HG02973 (cell line): ENCODE data around the gene CACHD1.
"Not testable (repeated sequence)": the region's sequence is repeated elsewhere in the genome, so short reads cannot be mapped to it uniquely, and the experiment has no call there.

ENCODE experiments used
- ATAC-seq: cut with Tn5 transposase; IDR thresholded peaks from one replicate; pipeline ENCODE4 v1.9.1; 2021; ENCODE audit warnings: moderate library complexity; ENCODE audit not compliant: unreplicated experiment

CACHD1 gene

DNA sequence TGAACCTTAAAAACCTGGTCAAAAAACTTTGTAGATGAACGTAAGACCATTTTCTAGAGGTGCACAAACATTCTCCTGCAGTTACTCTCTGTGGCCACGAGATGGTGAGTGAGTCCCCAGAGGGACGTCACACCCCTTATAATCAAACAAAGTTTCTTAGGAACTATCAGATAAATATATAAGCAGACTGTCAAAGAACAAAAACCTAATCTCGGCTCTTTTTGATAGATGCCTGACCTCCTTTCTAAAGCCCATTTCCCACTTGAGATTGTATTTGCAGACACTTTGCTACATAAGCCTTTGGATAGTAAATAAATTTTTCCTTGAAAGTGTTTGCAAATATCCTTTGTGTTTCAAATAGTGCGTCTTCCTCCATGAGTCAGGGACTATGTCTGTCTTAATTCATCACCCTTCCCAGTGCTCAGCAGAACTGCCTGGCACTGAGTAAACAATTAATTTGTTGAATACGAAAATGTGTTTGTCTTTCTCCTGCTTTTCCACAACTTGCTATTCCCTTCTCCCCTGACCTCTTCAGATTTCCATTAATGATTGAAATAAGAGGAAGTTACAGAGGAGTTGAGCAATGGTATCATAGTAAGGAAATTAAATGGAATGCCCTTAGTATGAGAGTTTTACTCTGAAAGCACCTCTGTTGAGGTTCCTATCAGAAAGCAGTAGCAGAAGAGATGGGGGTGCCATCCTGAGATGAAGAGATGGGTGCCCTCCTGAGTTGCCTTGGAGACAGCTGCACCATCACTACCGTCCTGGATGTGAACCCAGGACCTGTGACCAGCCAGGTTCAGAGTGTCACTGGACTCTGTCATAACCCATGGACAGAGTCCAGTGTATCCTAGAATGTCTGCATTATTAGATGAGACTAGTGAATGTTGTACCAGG is 217.1 kb downstream of the CACHD1 start:
- ATAC-seq, result peak; percentile 91

DNA sequence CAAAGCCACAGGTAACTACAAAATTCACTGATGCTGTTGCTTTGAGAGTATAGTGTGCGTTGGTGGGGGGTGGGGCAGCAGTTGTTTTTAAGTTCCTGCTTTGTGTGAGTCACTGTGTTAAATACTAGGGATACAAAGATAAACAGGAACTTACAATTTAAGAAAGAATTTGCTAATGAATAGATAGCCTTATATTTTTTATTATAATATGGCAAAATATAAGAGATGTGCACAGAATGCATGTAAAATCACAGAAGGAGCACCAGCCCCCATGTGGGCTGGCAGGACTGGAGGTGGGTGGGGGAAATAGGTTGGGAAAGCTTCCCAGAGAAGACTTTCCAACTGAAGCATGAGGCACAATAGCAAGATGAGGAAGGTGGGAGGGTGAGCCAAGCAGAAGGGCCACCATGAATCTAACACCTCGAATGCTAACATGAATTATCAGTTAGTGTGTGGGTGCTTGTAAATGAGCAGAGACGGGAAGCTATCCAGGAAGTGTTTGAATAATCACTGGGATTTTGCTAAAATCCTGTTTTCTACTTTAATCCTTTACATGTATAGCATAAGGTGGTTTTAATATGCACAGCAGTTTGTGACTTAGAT is 217.9 kb downstream of the CACHD1 start:
- ATAC-seq, result no peak

DNA sequence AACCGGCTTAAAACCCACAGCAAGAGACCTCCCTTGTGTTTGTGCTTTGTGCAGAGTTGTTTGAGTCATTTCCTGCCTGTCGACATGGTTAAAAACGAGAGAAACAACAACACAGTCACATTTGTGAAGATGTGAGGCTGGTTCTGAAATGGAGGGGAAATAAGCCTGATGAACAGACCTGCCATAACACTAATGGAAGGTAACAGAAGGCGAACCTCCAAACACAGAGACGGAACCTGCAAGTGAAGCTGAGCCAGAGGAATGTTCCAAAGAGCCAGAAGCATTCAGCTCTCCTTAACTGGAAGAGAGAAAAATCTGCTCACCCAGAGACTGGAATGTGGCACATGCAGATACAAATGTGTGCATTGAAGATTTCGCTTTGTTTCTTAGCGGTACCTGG is 221.7 kb downstream of the CACHD1 start:
- ATAC-seq, result no peak

DNA sequence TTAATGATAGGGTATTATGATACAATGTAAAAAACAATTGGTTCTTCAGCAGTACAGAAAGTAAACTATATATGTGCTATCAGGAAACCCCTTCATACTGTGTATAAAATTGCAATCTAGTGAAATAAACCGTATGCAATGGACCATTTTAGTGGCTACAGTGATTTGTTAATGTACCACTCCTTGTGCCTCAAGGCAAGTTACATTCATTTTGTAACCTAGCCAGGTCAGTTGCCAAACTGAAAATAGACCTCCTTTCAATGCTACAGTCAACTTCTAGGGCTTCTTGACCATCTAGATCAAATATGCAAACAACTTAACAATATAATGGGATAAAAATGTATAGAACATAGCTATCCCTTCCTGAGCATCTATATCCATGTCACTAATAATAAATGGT is 223.0 kb downstream of the CACHD1 start:
- no peak for ATAC-seq

DNA sequence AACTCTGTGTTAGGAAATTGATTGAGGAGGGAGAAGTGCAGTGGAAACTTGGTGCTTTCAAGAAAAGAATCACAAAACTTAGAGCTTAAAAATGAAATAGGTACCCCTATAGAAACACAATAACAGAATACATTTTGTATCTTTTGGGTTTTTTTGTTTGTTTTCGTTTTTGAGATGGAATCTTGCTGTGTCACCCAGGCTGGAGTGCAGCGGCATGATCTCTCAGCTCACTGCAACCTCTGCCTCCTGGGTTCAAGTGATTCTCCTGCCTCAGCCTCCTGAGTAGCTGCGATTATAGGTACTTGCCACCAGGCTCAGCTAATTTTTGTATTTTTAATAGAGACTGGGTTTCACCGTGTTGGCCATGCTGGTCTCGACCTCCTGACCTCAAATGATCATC is 223.5 kb downstream of the CACHD1 start:
- ATAC-seq, result no peak

DNA sequence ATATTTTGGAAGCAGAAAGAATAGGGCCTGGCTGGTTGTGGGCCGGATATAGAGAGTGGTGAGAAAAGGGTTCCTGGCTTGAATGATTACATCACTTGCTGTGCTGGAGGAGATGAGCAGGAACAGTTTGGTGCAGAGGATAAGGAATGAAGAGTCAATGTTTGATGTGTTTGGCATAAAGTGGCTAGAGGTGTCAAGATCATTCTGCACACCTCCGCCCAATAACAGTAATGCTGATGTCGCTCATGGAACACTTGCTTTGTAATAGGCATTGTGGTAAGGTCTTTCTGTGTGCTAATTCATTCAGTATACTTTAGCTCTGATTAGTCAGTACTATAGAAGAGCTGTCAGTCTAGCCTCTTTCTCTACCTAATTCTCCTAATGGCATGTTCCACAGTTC is 226.9 kb downstream of the CACHD1 start:
- ATAC-seq, result no peak

DNA sequence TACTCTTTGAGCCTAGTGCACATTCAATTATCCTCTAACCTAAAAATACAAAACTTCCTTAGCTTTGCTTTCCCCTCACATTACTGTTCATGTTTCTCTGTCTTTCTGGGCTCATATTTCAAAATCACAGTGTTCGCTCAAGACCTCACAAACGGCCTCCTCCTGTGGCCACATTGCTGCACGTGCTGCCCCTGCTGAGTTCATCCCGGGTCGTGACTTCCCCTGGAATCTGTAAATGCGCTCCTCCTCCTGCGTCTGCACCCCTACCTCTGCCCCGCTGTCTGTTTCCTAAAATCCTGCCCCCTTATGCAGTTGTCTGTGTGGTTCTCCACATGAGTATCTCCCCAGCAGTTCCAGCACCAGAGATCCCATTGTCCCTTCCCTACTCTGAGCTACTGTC is 229.4 kb downstream of the CACHD1 start:
- no peak for ATAC-seq

DNA sequence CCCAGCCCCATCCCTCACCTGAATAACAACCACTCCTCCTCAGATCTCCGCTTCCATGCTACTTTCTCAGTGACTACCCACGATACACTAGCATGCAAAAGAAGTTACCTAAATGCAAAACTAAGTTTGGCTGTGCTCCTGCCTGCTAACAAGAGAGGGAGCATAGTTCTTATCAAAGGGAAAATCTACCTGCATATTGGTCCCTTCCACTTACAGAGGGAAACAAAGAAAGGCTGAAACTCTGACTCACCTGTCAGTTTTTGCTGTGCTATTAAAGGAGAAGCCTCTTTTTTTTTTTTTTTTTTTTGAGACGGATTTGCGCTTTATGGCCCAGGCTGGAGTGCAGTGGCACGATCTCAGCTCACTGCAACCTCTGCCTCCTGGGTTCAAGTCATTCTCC is 231.1 kb downstream of the CACHD1 start:
- ATAC-seq, result no peak

DNA sequence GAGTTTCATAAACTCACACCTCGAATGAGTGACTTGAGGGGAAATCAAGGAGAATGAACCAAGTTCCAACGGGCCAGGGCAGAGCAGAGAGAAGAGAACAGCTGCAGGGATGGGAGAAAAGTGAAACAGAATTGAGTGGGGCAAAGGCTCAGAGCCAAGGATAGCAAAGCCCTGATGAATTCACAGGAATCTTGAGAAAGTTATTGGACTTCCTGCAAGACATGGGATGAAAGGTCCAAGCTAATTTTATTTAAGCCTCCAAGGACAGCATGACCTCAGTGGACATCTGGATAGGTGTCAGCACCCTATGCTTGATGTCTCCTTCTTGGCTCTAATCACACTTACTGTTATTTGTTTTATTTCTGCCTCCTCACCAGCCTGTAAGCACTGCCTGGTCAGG is 232.0 kb downstream of the CACHD1 start:
- ATAC-seq, result no peak

DNA sequence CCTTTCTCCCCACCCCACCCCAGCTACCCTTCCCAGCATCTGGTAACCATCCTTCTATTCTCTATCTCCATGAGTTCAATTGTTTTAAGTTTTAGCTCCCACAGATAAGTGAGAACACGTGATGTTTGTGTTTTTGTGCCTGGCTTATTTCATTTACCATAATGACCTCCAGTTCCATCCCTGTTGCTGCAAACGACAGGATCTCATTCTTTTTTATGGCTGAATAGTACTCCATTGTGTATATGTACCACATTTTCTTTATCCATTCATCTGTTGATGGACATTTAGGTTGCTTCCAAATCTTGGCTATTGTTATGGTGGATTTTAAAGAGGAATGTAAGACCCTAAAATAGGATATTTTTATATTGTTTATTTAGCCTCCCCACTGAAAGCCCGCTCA is 232.7 kb downstream of the CACHD1 start:
- ATAC-seq, result not testable (repeated sequence)

DNA sequence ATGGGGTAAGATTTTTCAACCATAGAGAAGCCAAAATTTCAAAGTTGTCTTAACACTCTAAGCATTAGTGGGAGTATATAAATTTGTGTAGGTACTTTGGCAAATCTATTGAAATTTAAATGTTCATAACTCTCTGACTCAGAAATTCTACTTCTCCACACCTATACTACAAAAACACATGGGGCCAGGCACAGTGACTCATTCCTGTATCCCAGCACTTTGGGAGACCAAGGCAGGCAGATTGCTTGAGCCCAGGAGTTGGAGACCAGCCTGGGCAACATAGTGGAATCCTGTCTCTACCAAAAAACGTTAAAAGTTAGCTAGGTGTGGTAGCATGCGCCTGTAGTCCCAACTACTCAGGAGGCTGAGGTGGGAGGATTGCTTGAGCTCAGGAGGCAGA is 233.7 kb downstream of the CACHD1 start:
- no peak for ATAC-seq

DNA sequence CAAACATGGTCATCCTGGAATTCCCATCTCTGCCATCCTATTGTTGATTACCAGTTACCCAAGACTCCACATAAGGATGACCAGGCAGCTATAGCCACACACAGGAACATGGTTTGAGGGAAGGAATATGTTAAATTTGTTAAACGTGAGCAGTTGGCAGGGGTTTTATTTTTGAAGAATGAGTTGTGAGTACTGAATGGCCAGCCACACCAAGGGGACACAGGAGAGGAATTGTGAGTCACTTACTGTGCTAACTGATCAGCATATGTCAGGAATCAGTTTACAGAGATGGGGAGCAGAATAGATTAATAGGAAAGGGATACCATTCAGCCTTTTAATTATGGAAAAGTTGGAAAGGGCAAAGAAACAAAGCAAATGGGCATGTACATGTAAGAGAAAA is 235.7 kb downstream of the CACHD1 start:
- ATAC-seq, result no peak

DNA sequence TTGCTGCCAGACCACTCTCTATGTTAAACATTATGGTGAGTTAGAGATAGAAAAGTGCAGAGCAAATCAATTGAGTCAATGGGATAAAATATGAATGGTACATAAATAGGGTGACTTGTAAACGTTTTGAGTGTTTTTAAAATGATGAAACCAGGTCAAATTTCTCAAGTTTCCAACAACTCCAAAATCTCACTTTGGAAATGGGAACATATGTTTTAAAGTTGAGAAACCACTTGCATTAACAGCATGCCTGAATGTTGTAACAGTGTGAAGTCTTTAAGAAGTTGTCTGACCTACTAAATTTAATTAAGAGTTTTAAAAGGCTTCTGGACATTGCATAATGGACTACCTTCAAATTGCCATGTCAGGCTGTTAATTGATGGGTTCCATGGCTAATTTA is 241.3 kb downstream of the CACHD1 start:
- no peak for ATAC-seq

DNA sequence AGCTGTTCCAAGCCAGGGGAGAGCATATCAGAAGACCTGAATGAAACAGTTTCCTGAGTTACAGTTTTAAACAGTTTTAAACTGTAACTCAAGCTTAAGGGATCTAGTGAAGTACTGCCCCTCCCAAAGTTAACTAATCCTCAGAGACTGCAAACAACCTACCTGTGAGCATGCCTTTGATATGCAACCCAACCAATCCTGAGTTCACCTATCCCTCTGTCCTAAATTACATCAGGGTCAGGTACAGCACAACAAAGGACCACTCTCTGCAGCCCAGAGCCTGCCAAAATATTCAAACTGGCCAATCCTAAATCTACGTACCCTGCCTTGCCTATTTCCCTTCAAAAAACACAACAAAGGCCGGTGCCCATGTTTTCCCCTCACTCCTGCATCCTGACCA is 242.1 kb downstream of the CACHD1 start:
- no peak for ATAC-seq

DNA sequence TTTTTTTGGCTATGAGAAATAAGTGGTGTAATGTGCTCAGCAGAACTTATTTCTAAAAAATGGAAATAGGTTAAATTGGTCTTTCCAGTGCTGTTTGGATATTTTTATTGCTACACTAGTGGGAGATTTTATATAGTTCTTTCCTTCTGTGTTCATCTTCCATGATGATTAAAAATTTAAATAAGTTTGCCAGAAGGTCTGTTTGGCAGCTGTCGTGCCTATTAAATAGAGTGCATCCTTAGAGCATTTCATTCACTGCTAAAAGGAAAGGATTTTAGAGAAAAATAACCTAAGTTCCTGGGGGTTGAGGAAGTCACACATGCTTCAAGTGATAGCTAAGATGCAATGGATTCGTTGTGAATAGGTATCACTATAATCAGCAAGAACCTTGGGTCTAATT is 245.3 kb downstream of the CACHD1 start:
- ATAC-seq, result no peak

DNA sequence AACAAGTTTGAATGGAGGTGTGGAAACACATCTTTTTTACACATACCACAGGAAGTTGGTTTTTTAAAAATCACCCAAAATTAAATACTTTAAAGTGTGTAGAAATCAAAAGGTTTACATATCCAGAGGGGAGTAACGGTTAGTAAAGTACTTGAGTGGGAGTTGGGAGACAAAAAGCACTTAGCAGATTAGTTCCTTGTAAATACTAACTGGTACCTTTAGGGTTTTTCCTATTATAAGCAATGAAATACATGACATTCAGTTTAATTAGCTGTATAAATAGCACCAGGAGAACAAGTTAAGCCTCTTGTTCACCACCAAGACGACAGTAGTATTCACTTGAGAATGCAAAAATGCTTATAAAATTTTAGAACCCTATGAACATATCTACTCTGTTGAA is 251.2 kb downstream of the CACHD1 start:
- ATAC-seq, result no peak

DNA sequence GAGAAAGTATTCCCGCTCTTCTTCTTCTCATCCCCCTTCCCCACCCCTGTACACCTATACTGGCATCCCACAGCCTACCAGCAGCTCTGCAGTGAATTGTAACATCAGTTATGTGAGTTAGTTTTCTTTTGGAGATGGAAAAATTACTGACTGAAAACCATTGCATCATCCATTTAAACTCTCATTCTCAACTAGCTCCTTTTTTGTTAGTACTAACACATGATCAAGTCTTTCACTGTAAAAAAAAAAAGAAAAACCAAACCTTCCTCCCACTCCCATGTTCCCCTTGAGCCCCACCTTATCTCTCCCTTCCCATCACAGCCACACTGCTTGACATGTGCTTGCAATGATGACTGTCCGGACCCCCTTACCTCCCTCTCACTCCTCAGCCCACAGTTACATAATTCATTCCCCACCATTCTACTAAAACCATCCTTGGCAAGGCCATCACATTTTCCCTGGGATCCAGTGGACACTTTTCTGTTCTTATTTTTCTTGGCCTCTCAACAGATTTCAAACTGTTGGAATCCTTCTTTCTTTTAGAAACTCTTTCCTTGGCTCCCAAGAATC is 251.7 kb downstream of the CACHD1 start:
- ATAC-seq, result no peak

DNA sequence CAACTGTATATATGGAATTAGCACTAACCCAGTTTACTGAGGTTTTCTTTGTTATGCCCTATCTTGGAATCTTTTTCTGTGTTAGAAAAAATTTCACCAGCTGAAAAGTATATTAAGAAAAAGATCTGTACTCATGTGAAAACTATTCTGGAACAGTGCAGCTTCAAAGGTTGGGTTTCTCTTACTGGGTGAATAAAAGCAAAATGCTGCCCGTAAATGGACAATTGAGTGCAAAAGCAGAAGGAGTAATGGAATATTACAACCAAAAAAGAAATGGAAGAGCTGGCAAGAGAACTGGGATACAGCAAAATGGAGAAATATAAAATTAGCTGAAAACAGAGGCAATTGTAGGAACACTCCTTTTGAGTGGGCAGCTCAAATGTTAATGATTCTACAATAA is 257.9 kb downstream of the CACHD1 start:
- no peak for ATAC-seq

DNA sequence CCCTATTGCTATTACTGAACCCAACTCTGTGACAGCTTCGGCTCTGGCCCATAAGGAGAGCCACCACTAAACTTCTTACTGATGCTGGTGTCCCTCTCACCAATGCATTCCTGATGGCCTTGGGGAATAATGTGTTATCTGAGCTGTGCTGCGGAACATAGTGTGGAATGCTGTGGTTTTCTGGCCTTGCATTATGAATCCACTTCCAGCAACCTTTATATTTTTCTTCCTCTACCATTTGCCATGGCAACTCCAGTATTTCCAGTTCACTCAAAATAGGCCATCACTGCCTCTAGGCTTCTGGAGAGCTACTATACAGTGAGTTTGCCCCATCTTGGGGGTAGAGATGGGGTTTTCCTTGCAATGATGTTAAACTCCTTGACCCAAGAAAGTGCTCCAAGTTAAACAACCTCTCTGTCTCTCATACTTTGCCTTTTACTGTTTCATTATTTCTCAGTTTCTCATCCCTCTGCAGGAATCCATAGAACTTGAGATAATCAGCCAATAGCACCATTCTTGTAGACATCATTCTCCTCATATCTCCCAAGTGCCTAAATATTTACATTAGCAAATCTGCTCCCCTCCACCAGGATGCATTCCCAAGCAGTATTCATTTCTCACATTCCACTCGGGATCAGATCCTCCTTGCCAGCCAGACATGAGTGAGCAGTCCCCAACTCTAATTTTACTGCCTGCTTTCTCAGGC is 263.8 kb downstream of the CACHD1 start:
- no peak for ATAC-seq

DNA sequence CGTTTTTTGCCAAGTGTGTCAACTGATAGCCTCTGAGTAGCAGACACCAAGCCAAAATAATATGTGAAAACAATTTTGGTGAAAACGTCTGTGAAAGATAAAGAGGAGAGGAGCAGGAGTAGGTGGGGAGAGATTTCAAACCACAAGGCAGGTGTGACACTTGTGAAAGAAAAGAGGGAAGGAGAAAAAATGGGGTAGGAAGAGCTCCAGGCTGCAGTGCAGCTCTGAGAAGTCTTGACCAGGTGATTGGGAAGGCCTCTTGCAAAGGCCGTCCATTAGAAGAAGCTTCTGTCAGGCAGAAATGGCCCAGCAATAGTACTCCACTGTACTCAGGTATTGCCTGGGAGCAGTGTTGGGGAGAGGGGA is 264.3 kb downstream of the CACHD1 start:
- ATAC-seq, result no peak

DNA sequence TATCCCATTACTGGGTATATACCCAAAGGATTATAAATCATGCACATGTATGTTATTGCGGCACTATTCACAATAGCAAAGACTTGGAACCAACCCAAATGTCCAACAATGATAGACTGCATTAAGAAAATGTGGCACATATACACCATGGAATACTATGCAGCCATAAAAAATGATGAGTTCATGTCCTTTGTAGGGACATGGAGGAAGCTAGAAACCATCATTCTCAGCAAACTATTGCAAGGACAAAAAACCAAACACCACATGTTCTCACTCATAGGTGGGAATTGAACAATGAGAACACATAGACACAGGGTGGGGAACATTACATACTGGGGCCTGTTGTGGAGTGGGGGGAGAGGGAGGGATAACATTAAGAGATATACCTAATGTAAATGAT is 270.8 kb downstream of the CACHD1 start:
- ATAC-seq, result not testable (repeated sequence)
